ENCODE data around the gene POC1B.

- TF ChIP-seq PATZ1 (CRISPR knock-in tag; IDR thresholded peaks at IDR 0.05; ENCODE audit: borderline replicate concordance) (no peak), BACH2 (CRISPR knock-in tag; IDR thresholded peaks at IDR 0.05; ENCODE audit: borderline replicate concordance) (no peak)
These were observed 20.3 kb upstream of the POC1B start for GRCh38 chr12:89546151-89546550.

Data from SK-N-SH treated with all-trans-retinoic acid at 6 μM for 48 hours (cell line).